Measurements from ENCODE around the gene GNB4. TPM values are rescaled to one million over a fixed set of nuclear protein-coding genes. Genes with fewer than 3 reads are reported as not detected.

Gene GNB4
- total and polyA plus RNA-seq, 4 donors = 59.0 to 133 (median 73.4) TPM

- no peak for DNase-seq (ENCODE audit: low read depth in 4 of 6, low spot score in 6 of 6)
- WGBS (ENCODE audit: insufficient coverage) = no CpG with 5 or more reads among the region's 2 CpGs
These were observed 52.6 kb downstream of the GNB4 start for GRCh38 chr3:179398574-179399231.

GRCh38 chr3:179391906-179392305, 59.4 kb downstream of the GNB4 start:
- DNase-seq (ENCODE audit: low read depth in 4 of 6, low spot score in 6 of 6) = no peak
- Histone ChIP-seq H3K4me1 (ENCODE audit: control insufficient read depth, insufficient read depth, low read length) (no peaks in the 10 kb centered on the region), H3K36me3 (ENCODE audit: control insufficient read depth, insufficient read depth, low read length) (peaks cover 20% of the 10 kb centered on the region), H3K27ac (ENCODE audit: low read depth, low read length) (no peak overlapping the region), H3K9me3 (ENCODE audit: control insufficient read depth, insufficient read depth, low read length) (no peaks in the 10 kb centered on the region), H3K27me3 (ENCODE audit: control insufficient read depth, insufficient read depth, low read length) (no peaks in the 10 kb centered on the region), H3K4me3 (ENCODE audit: low read depth, low read length) (no peak overlapping the region)
- no CpG with 5 or more reads among the region's 1 CpG for WGBS (ENCODE audit: insufficient coverage)

More at GRCh38 chr3:179398574-179399231, 52.6 kb downstream of the GNB4 start:
- no peak overlapping the region for H3K27ac ChIP-seq (ENCODE audit: low read depth, low read length)
- H3K27me3 ChIP-seq (ENCODE audit: control insufficient read depth, insufficient read depth, low read length) = no peaks in the 10 kb centered on the region
- no peaks in the 10 kb centered on the region for H3K4me1 ChIP-seq (ENCODE audit: control insufficient read depth, insufficient read depth, low read length)
- no peaks in the 10 kb centered on the region for H3K9me3 ChIP-seq (ENCODE audit: control insufficient read depth, insufficient read depth, low read length)
- H3K4me3 ChIP-seq (ENCODE audit: low read depth, low read length) = no peak overlapping the region
- peaks cover 16% of the 10 kb centered on the region for H3K36me3 ChIP-seq (ENCODE audit: control insufficient read depth, insufficient read depth, low read length)

- WGBS (ENCODE audit: insufficient coverage) = no CpG with 5 or more reads among the region's 1 CpG
- H3K4me3 ChIP-seq (ENCODE audit: low read depth, low read length) = no peak overlapping the region
- H3K36me3 ChIP-seq (ENCODE audit: control insufficient read depth, insufficient read depth, low read length) = peaks cover 9% of the 10 kb centered on the region
- no peaks in the 10 kb centered on the region for H3K9me3 ChIP-seq (ENCODE audit: control insufficient read depth, insufficient read depth, low read length)
- DNase-seq (ENCODE audit: low read depth in 4 of 6, low spot score in 6 of 6) = no peak
- H3K27me3 ChIP-seq (ENCODE audit: control insufficient read depth, insufficient read depth, low read length) = no peaks in the 10 kb centered on the region
- H3K4me1 ChIP-seq (ENCODE audit: control insufficient read depth, insufficient read depth, low read length) = no peaks in the 10 kb centered on the region
- no peak overlapping the region for H3K27ac ChIP-seq (ENCODE audit: low read depth, low read length)
These were observed 74.8 kb downstream of the GNB4 start for GRCh38 chr3:179376474-179376873.

GRCh38 chr3:179375091-179375999, 75.9 kb downstream of the GNB4 start:
- Histone ChIP-seq H3K4me1 (ENCODE audit: control insufficient read depth, insufficient read depth, low read length) (no peaks in the 10 kb centered on the region), H3K36me3 (ENCODE audit: control insufficient read depth, insufficient read depth, low read length) (peaks cover 11% of the 10 kb centered on the region), H3K9me3 (ENCODE audit: control insufficient read depth, insufficient read depth, low read length) (no peaks in the 10 kb centered on the region), H3K27me3 (ENCODE audit: control insufficient read depth, insufficient read depth, low read length) (no peaks in the 10 kb centered on the region), H3K4me3 (ENCODE audit: low read depth, low read length) (no peak overlapping the region), H3K27ac (ENCODE audit: low read depth, low read length) (no peak overlapping the region)
- no peak for DNase-seq (ENCODE audit: low read depth in 4 of 6, low spot score in 6 of 6)
- WGBS (ENCODE audit: insufficient coverage) = 77% methylated on average over 5 of the region's 12 CpGs

GRCh38 chr3:179373938-179374337, 77.3 kb downstream of the GNB4 start:
- WGBS (ENCODE audit: insufficient coverage) = no CpG with 5 or more reads among the region's 6 CpGs
- no peak for DNase-seq (ENCODE audit: low read depth in 4 of 6, low spot score in 6 of 6)
- H3K36me3 ChIP-seq (ENCODE audit: control insufficient read depth, insufficient read depth, low read length) = peaks cover 16% of the 10 kb centered on the region
- no peak overlapping the region for H3K4me3 ChIP-seq (ENCODE audit: low read depth, low read length)
- H3K27me3 ChIP-seq (ENCODE audit: control insufficient read depth, insufficient read depth, low read length) = no peaks in the 10 kb centered on the region
- no peaks in the 10 kb centered on the region for H3K4me1 ChIP-seq (ENCODE audit: control insufficient read depth, insufficient read depth, low read length)
- no peak overlapping the region for H3K27ac ChIP-seq (ENCODE audit: low read depth, low read length)
- no peaks in the 10 kb centered on the region for H3K9me3 ChIP-seq (ENCODE audit: control insufficient read depth, insufficient read depth, low read length)

GRCh38 chr3:179369621-179370020, 81.6 kb downstream of the GNB4 start:
- Histone ChIP-seq H3K4me1 (ENCODE audit: control insufficient read depth, insufficient read depth, low read length) (no peaks in the 10 kb centered on the region), H3K36me3 (ENCODE audit: control insufficient read depth, insufficient read depth, low read length) (peaks cover 16% of the 10 kb centered on the region), H3K27ac (ENCODE audit: low read depth, low read length) (no peak overlapping the region), H3K27me3 (ENCODE audit: control insufficient read depth, insufficient read depth, low read length) (no peaks in the 10 kb centered on the region), H3K9me3 (ENCODE audit: control insufficient read depth, insufficient read depth, low read length) (no peaks in the 10 kb centered on the region), H3K4me3 (ENCODE audit: low read depth, low read length) (no peak overlapping the region)
- WGBS (ENCODE audit: insufficient coverage) = no CpG with 5 or more reads among the region's 1 CpG
- no peak for DNase-seq (ENCODE audit: low read depth in 4 of 6, low spot score in 6 of 6)

GRCh38 chr3:179363332-179363731, 87.9 kb downstream of the GNB4 start:
- no peak for DNase-seq (ENCODE audit: low read depth in 4 of 6, low spot score in 6 of 6)
- Histone ChIP-seq H3K27me3 (ENCODE audit: control insufficient read depth, insufficient read depth, low read length) (no peaks in the 10 kb centered on the region), H3K4me1 (ENCODE audit: control insufficient read depth, insufficient read depth, low read length) (no peaks in the 10 kb centered on the region), H3K9me3 (ENCODE audit: control insufficient read depth, insufficient read depth, low read length) (no peaks in the 10 kb centered on the region), H3K4me3 (ENCODE audit: low read depth, low read length) (no peak overlapping the region), H3K27ac (ENCODE audit: low read depth, low read length) (no peak overlapping the region), H3K36me3 (ENCODE audit: control insufficient read depth, insufficient read depth, low read length) (peaks cover 35% of the 10 kb centered on the region)
- WGBS (ENCODE audit: insufficient coverage) = 93% methylated on average over 2 of the region's 5 CpGs

- no peak overlapping the region for H3K4me3 ChIP-seq (ENCODE audit: low read depth, low read length)
- no peak overlapping the region for H3K27ac ChIP-seq (ENCODE audit: low read depth, low read length)
- no CpG with 5 or more reads among the region's 1 CpG for WGBS (ENCODE audit: insufficient coverage)
- H3K36me3 ChIP-seq (ENCODE audit: control insufficient read depth, insufficient read depth, low read length) = peaks cover 42% of the 10 kb centered on the region
- no peaks in the 10 kb centered on the region for H3K27me3 ChIP-seq (ENCODE audit: control insufficient read depth, insufficient read depth, low read length)
- DNase-seq (ENCODE audit: low read depth in 4 of 6, low spot score in 6 of 6) = no peak
- H3K9me3 ChIP-seq (ENCODE audit: control insufficient read depth, insufficient read depth, low read length) = no peaks in the 10 kb centered on the region
- no peaks in the 10 kb centered on the region for H3K4me1 ChIP-seq (ENCODE audit: control insufficient read depth, insufficient read depth, low read length)
These were observed 95.3 kb downstream of the GNB4 start for GRCh38 chr3:179355996-179356395.

GRCh38 chr3:179348325-179349013, 102.8 kb downstream of the GNB4 start:
- no peaks in the 10 kb centered on the region for H3K27me3 ChIP-seq (ENCODE audit: control insufficient read depth, insufficient read depth, low read length)
- H3K4me3 ChIP-seq (ENCODE audit: low read depth, low read length) = peak overlapping the region; percentile 96
- H3K36me3 ChIP-seq (ENCODE audit: control insufficient read depth, insufficient read depth, low read length) = peaks cover 17% of the 10 kb centered on the region
- no peaks in the 10 kb centered on the region for H3K4me1 ChIP-seq (ENCODE audit: control insufficient read depth, insufficient read depth, low read length)
- H3K9me3 ChIP-seq (ENCODE audit: control insufficient read depth, insufficient read depth, low read length) = no peaks in the 10 kb centered on the region
- WGBS (ENCODE audit: insufficient coverage) = no CpG with 5 or more reads among the region's 5 CpGs
- H3K27ac ChIP-seq (ENCODE audit: low read depth, low read length) = no peak overlapping the region
- no peak for DNase-seq (ENCODE audit: low read depth in 4 of 6, low spot score in 6 of 6)

All from spinal cord (tissue), 10 donors.